C4-2B (cell line): Measurements from ENCODE around the gene ALKBH1.

ENCODE experiments used
- CTCF ChIP-seq: fragments of 450-650 bp; conservative IDR thresholded peaks from 2 replicates; pipeline ENCODE4 v1.5.1; 2017; ENCODE audit warnings: mild to moderate bottlenecking
- ZFX ChIP-seq: fragments of 450-650 bp; IDR thresholded peaks from 2 replicates; pipeline ENCODE4 v1.6.1; 2017

- no peak for TF ChIP-seq CTCF
- TF ChIP-seq ZFX, result no peak
Measured at GRCh38 chr14:77717608-77718305, 9.9 kb upstream of the ALKBH1 start.
